ENCODE data around the gene AKAIN1. TPM values are rescaled to one million over a fixed set of nuclear protein-coding genes. Genes with fewer than 3 reads are reported as not detected.

AKAIN1 gene
- total RNA-seq, 1 experiment from 2014 or later, result not detected

DNA sequence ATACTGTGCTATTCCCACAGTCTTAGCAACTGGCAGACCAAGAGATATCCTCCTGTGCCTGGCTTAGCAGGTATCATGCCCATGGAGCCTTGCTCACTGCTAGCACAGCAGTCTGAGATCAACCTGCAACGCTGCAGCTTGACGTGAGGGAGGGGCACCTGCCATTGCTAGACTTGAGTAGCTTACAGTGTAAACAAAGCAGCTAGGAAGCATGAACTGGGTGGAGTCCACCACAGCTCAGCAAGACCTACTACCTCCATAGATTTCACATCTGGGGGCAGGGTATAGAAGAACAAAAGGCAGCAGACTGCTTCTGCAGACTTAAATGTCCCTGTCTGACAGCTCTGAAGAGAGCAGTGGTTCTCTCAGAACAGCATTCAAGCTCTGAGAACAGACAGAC lies 74.8 kb downstream of the AKAIN1 start:
- ChIA-PET CTCF (interaction anchor here (0.7 kb wide), 1 partner anchor 71 kb away, joined by 3 read pairs; no protein-coding TSS in a partner anchor), POLR2A (no interaction called here)
- DNase-seq (ENCODE audit: low read depth, low spot score) (no peak), ATAC-seq (no peak)
- Histone ChIP-seq H3K9me3 (ENCODE audit: control insufficient read depth, insufficient read depth, low read depth, low read length) (no peaks in the 10 kb centered on the region), H3K4me3 (ENCODE audit: low read depth in 2 of 2, low read length in 2 of 2) (no peak overlapping the region), H3K27ac (ENCODE audit: low read length) (no peak overlapping the region), H3K27me3 (ENCODE audit: control insufficient read depth, insufficient read depth, low read length) (no peaks in the 10 kb centered on the region), H3K4me1 (ENCODE audit: control insufficient read depth, insufficient read depth, low read length) (no peaks in the 10 kb centered on the region), H3K36me3 (ENCODE audit: control insufficient read depth, insufficient read depth, low read length) (no peaks in the 10 kb centered on the region)
- intact Hi-C loops (cut with micrococcal nuclease; ENCODE audit: unreplicated experiment) (no loop called here), in situ Hi-C loops (cut with HindIII; ENCODE audit: low pct_unique_long_range_greater_than_20kb, low sequenced_read_pairs) (no loop called here)
- TF ChIP-seq TCF7L2 (IDR thresholded peaks at IDR 0.05; ENCODE audit: low read depth, low read length) (no peak), POLR2AphosphoS5 (IDR thresholded peaks at IDR 0.05; ENCODE audit: low read depth, low read length) (no peak), SIN3A (IDR thresholded peaks at IDR 0.05; ENCODE audit: borderline replicate concordance, insufficient read depth, low read depth, low read length) (no peak)
- TF ChIP-seq, protein P1, sequence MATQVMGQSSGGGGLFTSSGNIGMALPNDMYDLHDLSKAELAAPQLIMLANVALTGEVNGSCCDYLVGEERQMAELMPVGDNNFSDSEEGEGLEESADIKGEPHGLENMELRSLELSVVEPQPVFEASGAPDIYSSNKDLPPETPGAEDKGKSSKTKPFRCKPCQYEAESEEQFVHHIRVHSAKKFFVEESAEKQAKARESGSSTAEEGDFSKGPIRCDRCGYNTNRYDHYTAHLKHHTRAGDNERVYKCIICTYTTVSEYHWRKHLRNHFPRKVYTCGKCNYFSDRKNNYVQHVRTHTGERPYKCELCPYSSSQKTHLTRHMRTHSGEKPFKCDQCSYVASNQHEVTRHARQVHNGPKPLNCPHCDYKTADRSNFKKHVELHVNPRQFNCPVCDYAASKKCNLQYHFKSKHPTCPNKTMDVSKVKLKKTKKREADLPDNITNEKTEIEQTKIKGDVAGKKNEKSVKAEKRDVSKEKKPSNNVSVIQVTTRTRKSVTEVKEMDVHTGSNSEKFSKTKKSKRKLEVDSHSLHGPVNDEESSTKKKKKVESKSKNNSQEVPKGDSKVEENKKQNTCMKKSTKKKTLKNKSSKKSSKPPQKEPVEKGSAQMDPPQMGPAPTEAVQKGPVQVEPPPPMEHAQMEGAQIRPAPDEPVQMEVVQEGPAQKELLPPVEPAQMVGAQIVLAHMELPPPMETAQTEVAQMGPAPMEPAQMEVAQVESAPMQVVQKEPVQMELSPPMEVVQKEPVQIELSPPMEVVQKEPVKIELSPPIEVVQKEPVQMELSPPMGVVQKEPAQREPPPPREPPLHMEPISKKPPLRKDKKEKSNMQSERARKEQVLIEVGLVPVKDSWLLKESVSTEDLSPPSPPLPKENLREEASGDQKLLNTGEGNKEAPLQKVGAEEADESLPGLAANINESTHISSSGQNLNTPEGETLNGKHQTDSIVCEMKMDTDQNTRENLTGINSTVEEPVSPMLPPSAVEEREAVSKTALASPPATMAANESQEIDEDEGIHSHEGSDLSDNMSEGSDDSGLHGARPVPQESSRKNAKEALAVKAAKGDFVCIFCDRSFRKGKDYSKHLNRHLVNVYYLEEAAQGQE (IDR thresholded peaks at IDR 0.05; ENCODE audit: insufficient read depth in 1 of 2, low read depth in 2 of 2, low read length in 1 of 2), result no peak
- TF ChIP-seq, protein P2, sequence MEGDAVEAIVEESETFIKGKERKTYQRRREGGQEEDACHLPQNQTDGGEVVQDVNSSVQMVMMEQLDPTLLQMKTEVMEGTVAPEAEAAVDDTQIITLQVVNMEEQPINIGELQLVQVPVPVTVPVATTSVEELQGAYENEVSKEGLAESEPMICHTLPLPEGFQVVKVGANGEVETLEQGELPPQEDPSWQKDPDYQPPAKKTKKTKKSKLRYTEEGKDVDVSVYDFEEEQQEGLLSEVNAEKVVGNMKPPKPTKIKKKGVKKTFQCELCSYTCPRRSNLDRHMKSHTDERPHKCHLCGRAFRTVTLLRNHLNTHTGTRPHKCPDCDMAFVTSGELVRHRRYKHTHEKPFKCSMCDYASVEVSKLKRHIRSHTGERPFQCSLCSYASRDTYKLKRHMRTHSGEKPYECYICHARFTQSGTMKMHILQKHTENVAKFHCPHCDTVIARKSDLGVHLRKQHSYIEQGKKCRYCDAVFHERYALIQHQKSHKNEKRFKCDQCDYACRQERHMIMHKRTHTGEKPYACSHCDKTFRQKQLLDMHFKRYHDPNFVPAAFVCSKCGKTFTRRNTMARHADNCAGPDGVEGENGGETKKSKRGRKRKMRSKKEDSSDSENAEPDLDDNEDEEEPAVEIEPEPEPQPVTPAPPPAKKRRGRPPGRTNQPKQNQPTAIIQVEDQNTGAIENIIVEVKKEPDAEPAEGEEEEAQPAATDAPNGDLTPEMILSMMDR (IDR thresholded peaks at IDR 0.05), result no peak
- BruUV-seq (replicated peaks), result no TSS peak

- no peak for TF ChIP-seq POLR2AphosphoS5 (IDR thresholded peaks at IDR 0.05; ENCODE audit: low read depth, low read length)
- TF ChIP-seq TCF7L2 (IDR thresholded peaks at IDR 0.05; ENCODE audit: low read depth, low read length), result no peak
- TF ChIP-seq, protein P2 (IDR thresholded peaks at IDR 0.05), result no peak
- TF ChIP-seq, protein P1 (IDR thresholded peaks at IDR 0.05; ENCODE audit: insufficient read depth in 1 of 2, low read depth in 2 of 2, low read length in 1 of 2), result no peak
- no peak for TF ChIP-seq SIN3A (IDR thresholded peaks at IDR 0.05; ENCODE audit: borderline replicate concordance, insufficient read depth, low read depth, low read length)
- in situ Hi-C loops (cut with HindIII; ENCODE audit: low pct_unique_long_range_greater_than_20kb, low sequenced_read_pairs), result no loop called here
- no TSS peak for BruUV-seq (replicated peaks)
- no peak for DNase-seq (ENCODE audit: low read depth, low spot score)
- intact Hi-C loops (cut with micrococcal nuclease; ENCODE audit: unreplicated experiment), result no loop called here
- no peak for ATAC-seq
- CTCF ChIA-PET, result no interaction called here
- Histone ChIP-seq H3K27ac (ENCODE audit: low read length) (no peak overlapping the region), H3K9me3 (ENCODE audit: control insufficient read depth, insufficient read depth, low read depth, low read length) (no peaks in the 10 kb centered on the region), H3K4me1 (ENCODE audit: control insufficient read depth, insufficient read depth, low read length) (no peaks in the 10 kb centered on the region), H3K4me3 (ENCODE audit: low read depth in 2 of 2, low read length in 2 of 2) (no peak overlapping the region), H3K36me3 (ENCODE audit: control insufficient read depth, insufficient read depth, low read length) (no peaks in the 10 kb centered on the region), H3K27me3 (ENCODE audit: control insufficient read depth, insufficient read depth, low read length) (no peaks in the 10 kb centered on the region)
- POLR2A ChIA-PET, result no interaction called here
Observed at GRCh38 chr18:5110266-5110665, 86.8 kb downstream of the AKAIN1 start.
